Activated CD4-positive, CD25-positive, alpha-beta regulatory T cell treated with anti-CD3 and anti-CD28 coated beads, Interleukin-2, amount 50 U/mL, for 24 hours (primary cell): Measurements from ENCODE around the gene DGKB.

Experiments used
- ATAC-seq, 2 donors: fragments of 150-1000 bp; cut with Tn5 transposase; one replicate each; pipeline ENCODE4 v1.10.0; 2021; ENCODE audit warnings: mild to moderate bottlenecking in 1 of 2, moderate library complexity in 1 of 2

Gene DGKB

GRCh38 chr7:14682910-14683465 is 219.6 kb downstream of the DGKB start:
- ATAC-seq, result no peak

GRCh38 chr7:14676896-14677295 is 225.7 kb downstream of the DGKB start:
- ATAC-seq, result no peak

- no peak for ATAC-seq
Measured at GRCh38 chr7:14673202-14673601, 229.3 kb downstream of the DGKB start.

- no peak for ATAC-seq
Measured at GRCh38 chr7:14666913-14667312, 235.6 kb downstream of the DGKB start.

- no peak for ATAC-seq
Measured at GRCh38 chr7:14666304-14666703, 236.2 kb downstream of the DGKB start.

- no peak for ATAC-seq
Measured at GRCh38 chr7:14639801-14640200, 262.8 kb downstream of the DGKB start.

- ATAC-seq, result no peak
Measured at GRCh38 chr7:14639329-14639728, 263.2 kb downstream of the DGKB start.

GRCh38 chr7:14637968-14638367 is 264.6 kb downstream of the DGKB start:
- no peak for ATAC-seq

- ATAC-seq, result no peak
Measured at GRCh38 chr7:14635955-14636354, 266.6 kb downstream of the DGKB start.

GRCh38 chr7:14630048-14630447 is 272.5 kb downstream of the DGKB start:
- ATAC-seq, result no peak

GRCh38 chr7:14628516-14628915 is 274.0 kb downstream of the DGKB start:
- ATAC-seq, result no peak

GRCh38 chr7:14626076-14626475 is 276.5 kb downstream of the DGKB start:
- ATAC-seq, result no peak

- ATAC-seq, result no peak
Measured at GRCh38 chr7:14622559-14622958, 280.0 kb downstream of the DGKB start.

- no peak for ATAC-seq
Measured at GRCh38 chr7:14606101-14606500, 296.4 kb downstream of the DGKB start.

- ATAC-seq, result no peak
Measured at GRCh38 chr7:14604606-14605005, 297.9 kb downstream of the DGKB start.

- ATAC-seq, result no peak
Measured at GRCh38 chr7:14602851-14603250, 299.7 kb downstream of the DGKB start.

- ATAC-seq, result no peak
Measured at GRCh38 chr7:14600766-14601367, 301.7 kb downstream of the DGKB start.

- ATAC-seq, result no peak
Measured at GRCh38 chr7:14598978-14599377, 303.6 kb downstream of the DGKB start.

- ATAC-seq, result no peak
Measured at GRCh38 chr7:14596421-14596820, 306.1 kb downstream of the DGKB start.

- ATAC-seq, result no peak
Measured at GRCh38 chr7:14590206-14590605, 312.3 kb downstream of the DGKB start.

GRCh38 chr7:14585232-14585631 is 317.3 kb downstream of the DGKB start:
- no peak for ATAC-seq

- no peak for ATAC-seq
Measured at GRCh38 chr7:14583518-14583917, 319.0 kb downstream of the DGKB start.

GRCh38 chr7:14582010-14582409 is 320.5 kb downstream of the DGKB start:
- ATAC-seq, result no peak

- ATAC-seq, result no peak
Measured at GRCh38 chr7:14579971-14580370, 322.6 kb downstream of the DGKB start.

GRCh38 chr7:14576578-14576977 is 326.0 kb downstream of the DGKB start:
- no peak for ATAC-seq
